HG03039 (cell line): ENCODE measurements around the gene RNF213.

Source experiments
- ATAC-seq: cut with Tn5 transposase; IDR thresholded peaks from one replicate; pipeline ENCODE4 v1.9.1; 2021; ENCODE audit warnings: mild to moderate bottlenecking, moderate library complexity; ENCODE audit not compliant: unreplicated experiment

The RNF213 gene

DNA sequence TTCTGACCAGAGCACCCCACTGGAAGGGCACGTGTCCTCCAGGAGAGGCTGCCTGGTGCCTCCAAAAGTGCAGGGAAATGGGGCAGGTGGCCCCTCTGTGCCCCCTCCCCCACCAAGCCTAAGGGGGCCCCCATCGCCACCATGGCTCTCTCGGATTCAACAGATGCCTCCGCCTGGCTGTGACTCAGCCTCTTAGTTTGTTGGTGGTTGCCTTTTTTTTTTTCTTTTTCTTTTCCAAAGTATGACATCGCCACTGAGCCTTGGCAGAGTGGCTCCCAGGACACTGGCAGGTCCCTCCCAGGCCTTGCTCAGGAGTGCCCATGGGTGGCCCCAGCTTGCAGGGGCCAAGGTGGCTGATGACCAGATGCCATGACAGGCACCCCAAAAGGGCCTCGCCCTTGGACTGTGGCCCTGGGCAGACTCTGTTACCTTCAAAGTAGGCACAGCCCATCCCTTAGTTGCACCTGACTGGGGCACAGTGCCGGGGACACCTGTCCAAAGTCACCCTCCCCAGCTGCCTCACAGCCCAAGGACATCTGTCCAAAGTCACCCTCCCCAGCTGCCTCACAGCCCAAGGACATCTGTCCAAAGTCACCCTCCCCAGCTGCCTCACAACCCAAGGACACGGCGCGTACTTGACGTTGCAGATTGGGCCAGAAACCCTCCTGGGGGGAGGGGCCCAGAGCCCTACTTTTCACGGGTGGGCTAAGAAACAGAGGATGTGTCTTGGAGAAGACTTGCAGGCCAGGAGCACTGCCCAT lies 186.2 kb downstream of the RNF213 start:
- no peak for ATAC-seq

DNA sequence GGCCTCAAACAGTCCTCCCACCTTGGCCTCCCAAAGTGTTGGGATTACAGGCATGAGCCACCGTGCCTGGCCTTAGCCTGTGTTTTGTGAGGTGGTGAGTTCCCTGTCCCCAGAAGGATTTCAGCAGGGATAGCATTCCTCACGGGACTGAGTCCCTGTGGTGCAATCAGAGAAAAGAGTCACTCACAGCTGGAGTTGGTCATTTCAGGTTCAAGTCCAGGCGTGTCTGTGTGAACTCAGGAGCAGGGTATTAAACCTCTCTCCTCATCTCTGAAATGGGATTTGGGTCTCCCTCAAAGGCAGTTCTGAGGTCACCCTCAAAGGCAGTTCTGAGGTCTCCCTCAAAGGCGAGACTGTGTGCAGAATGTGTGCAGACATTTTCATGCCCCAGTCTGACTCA lies 187.1 kb downstream of the RNF213 start:
- no peak for ATAC-seq
